ENCODE data around the gene UQCRFS1.

DNA sequence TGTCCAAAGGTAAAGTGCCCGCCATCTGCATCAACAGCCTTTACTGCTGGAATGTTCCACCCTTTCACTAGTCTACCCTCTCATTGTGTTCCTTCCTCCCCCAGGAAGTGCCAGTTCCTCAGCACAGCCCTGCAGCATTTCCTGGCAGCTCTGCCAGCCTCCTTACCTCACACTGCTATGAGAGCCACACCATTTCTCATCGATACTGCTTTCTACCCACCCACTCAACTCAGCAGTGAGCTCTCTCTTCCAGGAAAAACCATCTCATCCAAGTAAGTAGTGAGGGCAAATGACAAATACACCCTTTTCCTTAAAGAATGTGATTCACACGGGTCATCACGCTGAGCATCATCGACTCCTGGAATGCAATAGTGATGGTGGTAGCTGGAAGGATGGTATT is 19.8 kb downstream of the UQCRFS1 start:
- TF ChIP-seq, protein P1, sequence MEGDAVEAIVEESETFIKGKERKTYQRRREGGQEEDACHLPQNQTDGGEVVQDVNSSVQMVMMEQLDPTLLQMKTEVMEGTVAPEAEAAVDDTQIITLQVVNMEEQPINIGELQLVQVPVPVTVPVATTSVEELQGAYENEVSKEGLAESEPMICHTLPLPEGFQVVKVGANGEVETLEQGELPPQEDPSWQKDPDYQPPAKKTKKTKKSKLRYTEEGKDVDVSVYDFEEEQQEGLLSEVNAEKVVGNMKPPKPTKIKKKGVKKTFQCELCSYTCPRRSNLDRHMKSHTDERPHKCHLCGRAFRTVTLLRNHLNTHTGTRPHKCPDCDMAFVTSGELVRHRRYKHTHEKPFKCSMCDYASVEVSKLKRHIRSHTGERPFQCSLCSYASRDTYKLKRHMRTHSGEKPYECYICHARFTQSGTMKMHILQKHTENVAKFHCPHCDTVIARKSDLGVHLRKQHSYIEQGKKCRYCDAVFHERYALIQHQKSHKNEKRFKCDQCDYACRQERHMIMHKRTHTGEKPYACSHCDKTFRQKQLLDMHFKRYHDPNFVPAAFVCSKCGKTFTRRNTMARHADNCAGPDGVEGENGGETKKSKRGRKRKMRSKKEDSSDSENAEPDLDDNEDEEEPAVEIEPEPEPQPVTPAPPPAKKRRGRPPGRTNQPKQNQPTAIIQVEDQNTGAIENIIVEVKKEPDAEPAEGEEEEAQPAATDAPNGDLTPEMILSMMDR (IDR thresholded peaks at IDR 0.05) = no peak
- TF ChIP-seq POLR2A (IDR thresholded peaks at IDR 0.05) = no peak
